ENCODE results near the gene SPOCK1.

SPOCK1 gene

DNA sequence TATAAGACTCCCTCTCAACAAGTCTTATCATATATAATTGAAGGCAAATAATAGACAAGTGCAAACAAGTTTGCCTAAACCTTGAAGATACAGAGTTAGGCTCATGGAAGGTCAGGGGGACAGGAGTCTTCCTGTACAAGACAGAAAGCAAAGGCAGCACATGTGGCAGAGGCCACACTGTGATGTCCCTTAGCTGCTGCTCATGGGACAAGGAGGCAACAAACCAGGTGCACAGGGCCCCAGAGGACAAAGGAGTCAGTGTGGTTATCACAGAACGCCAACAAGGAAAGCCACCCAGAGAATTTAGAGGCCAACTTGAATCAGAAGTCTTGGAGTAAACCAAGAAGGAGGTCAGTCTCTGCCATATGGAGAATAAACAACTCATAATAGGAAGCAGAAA lies 444.8 kb downstream of the SPOCK1 start:
- DNase-seq (ENCODE audit: extremely low read depth, insufficient read length), result no peak
- Histone ChIP-seq H3K4me3 (replicated peaks; ENCODE audit: low read depth, low read length) (no peak overlapping the region), H3K36me3 (ENCODE audit: control insufficient read depth, insufficient read depth, low read length) (no peaks in the 10 kb centered on the region), H3K27me3 (replicated peaks; ENCODE audit: control insufficient read depth, insufficient read depth, low read length) (no peaks in the 10 kb centered on the region; the same call in 1 of the 2 replicates)
- TF ChIP-seq, protein P1, sequence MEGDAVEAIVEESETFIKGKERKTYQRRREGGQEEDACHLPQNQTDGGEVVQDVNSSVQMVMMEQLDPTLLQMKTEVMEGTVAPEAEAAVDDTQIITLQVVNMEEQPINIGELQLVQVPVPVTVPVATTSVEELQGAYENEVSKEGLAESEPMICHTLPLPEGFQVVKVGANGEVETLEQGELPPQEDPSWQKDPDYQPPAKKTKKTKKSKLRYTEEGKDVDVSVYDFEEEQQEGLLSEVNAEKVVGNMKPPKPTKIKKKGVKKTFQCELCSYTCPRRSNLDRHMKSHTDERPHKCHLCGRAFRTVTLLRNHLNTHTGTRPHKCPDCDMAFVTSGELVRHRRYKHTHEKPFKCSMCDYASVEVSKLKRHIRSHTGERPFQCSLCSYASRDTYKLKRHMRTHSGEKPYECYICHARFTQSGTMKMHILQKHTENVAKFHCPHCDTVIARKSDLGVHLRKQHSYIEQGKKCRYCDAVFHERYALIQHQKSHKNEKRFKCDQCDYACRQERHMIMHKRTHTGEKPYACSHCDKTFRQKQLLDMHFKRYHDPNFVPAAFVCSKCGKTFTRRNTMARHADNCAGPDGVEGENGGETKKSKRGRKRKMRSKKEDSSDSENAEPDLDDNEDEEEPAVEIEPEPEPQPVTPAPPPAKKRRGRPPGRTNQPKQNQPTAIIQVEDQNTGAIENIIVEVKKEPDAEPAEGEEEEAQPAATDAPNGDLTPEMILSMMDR (IDR thresholded peaks at IDR 0.05; ENCODE audit: insufficient read depth, low read length, poor library complexity, severe bottlenecking), result no peak

DNA sequence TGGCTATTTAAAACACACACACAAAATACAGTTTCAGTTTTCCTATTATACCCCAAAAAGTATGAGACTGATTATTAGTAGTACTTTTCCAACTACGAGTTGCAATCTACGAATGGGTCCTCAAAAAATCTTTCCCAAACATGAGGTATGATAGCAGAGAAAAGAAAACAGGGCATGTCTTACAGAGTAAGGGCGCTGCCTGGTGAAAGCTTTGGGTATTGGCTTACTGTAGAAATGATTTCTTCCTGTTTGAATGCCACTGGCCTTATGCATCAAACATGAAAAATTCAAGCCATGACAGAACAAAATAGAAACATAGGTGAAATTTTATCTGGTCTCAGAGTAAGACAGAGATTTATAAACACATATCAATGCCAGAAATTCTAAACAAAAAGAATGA lies 448.0 kb downstream of the SPOCK1 start:
- H3K27me3 ChIP-seq (replicated peaks; ENCODE audit: control insufficient read depth, insufficient read depth, low read length), result no peaks in the 10 kb centered on the region; the same call in 1 of the 2 replicates
- H3K36me3 ChIP-seq (ENCODE audit: control insufficient read depth, insufficient read depth, low read length), result no peaks in the 10 kb centered on the region
- H3K4me3 ChIP-seq (replicated peaks; ENCODE audit: low read depth, low read length), result no peak overlapping the region
- TF ChIP-seq, protein P1 (IDR thresholded peaks at IDR 0.05; ENCODE audit: insufficient read depth, low read length, poor library complexity, severe bottlenecking), result no peak
- DNase-seq (ENCODE audit: extremely low read depth, insufficient read length), result no peak

DNA sequence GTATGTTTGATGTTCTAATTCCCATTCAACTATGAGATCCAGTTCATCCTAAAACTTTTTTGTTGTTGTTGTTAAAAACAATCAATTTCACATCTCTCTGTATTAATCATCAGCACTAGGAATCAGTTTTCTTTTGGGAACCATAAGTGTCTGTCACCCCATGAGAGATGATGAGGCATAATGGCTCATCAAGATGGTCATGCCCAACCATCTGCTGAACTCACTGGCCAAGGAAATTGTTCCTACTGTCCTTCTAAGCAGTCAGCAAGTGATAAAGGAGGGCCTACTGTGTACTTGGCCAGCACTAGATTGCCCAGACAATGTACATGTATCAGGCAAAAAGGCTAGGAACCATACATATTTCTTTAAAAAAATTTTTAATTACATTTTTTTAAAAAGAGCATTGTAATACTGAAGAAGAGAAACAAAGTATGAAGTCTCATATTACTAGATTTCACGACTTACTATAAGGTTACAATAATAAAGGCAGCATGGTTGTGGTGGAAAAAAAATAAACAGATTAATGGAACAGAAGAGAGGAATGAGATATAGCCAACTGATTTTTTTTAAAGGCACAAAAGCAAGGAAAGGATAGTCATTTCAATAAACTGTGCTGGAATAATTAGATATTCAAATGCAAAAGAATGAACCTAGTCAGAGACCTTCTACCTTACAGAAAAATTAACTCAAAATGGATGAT lies 458.3 kb downstream of the SPOCK1 start:
- TF ChIP-seq, protein P1 (IDR thresholded peaks at IDR 0.05; ENCODE audit: insufficient read depth, low read length, poor library complexity, severe bottlenecking), result no peak
- Histone ChIP-seq H3K36me3 (ENCODE audit: control insufficient read depth, insufficient read depth, low read length) (no peaks in the 10 kb centered on the region), H3K4me3 (replicated peaks; ENCODE audit: low read depth, low read length) (no peak overlapping the region), H3K27me3 (replicated peaks; ENCODE audit: control insufficient read depth, insufficient read depth, low read length) (no peaks in the 10 kb centered on the region)
- no peak for DNase-seq (ENCODE audit: extremely low read depth, insufficient read length)

DNA sequence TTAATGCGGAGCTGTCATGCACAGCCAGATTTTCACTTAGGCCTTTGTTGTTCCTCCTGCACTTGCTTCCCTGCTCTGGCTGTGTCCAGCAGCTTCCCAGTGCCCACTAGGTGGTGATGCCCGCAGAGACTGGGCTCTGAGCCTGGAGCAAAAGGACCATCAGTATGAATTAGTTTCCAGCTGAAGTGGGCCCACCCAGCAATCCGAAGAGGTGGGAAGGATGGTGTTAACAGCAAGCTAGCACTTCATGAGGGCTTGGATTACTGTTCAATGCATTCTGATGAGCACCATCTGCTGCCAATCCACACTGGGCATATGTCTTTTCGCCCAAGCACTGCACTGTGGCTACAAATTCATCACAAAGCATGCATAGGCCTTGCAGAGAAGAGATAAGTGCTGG lies 459.1 kb downstream of the SPOCK1 start:
- H3K4me3 ChIP-seq (replicated peaks; ENCODE audit: low read depth, low read length), result no peak overlapping the region
- H3K27me3 ChIP-seq (replicated peaks; ENCODE audit: control insufficient read depth, insufficient read depth, low read length), result no peaks in the 10 kb centered on the region
- H3K36me3 ChIP-seq (ENCODE audit: control insufficient read depth, insufficient read depth, low read length), result no peaks in the 10 kb centered on the region
- TF ChIP-seq, protein P1 (IDR thresholded peaks at IDR 0.05; ENCODE audit: insufficient read depth, low read length, poor library complexity, severe bottlenecking), result no peak
- DNase-seq (ENCODE audit: extremely low read depth, insufficient read length), result no peak

DNA sequence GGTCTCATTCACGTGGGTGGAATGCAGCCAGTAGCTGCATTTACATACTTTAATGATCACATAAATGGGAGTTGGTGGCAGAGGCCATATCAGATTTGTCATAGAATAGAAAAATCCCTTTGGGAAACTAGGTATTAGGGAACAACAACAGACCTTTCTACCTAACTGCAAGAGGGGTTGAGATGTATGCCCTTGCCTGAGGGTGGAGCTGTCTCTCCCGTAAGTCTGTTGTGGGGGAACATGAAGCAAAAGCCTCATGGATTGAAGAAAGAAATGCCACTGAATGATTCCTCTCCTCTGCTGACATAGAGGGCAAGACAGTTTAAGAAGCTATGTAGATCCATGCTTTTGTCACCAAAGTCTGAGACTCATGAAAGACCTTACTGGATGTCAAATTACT lies 461.3 kb downstream of the SPOCK1 start:
- DNase-seq (ENCODE audit: extremely low read depth, insufficient read length), result no peak
- Histone ChIP-seq H3K4me3 (replicated peaks; ENCODE audit: low read depth, low read length) (no peak overlapping the region), H3K27me3 (replicated peaks; ENCODE audit: control insufficient read depth, insufficient read depth, low read length) (no peaks in the 10 kb centered on the region), H3K36me3 (ENCODE audit: control insufficient read depth, insufficient read depth, low read length) (no peaks in the 10 kb centered on the region)
- TF ChIP-seq, protein P1 (IDR thresholded peaks at IDR 0.05; ENCODE audit: insufficient read depth, low read length, poor library complexity, severe bottlenecking), result no peak

DNA sequence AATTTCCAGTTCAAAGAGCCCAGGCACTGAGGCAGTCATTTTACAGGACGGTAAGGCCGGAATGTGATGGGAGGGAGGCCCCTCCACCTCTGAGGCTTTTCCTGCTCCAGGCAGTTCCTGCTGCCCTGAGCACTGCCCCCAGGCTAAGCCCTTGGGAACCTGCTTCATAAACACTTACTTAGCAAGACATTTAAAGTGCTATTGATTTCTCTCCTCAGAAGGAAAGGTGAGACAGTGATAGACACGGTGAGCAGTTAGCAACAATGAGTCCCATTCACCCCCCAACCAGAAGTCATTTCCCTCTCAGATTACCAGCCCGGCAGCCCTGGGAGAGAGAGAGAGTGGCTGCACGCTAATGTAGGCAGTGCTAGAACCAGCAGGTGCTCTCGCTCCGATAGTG lies 462.5 kb downstream of the SPOCK1 start:
- no peaks in the 10 kb centered on the region; the same call in 1 of the 2 replicates for H3K27me3 ChIP-seq (replicated peaks; ENCODE audit: control insufficient read depth, insufficient read depth, low read length)
- H3K4me3 ChIP-seq (replicated peaks; ENCODE audit: low read depth, low read length), result no peak overlapping the region
- TF ChIP-seq, protein P1 (IDR thresholded peaks at IDR 0.05; ENCODE audit: insufficient read depth, low read length, poor library complexity, severe bottlenecking), result no peak
- no peak for DNase-seq (ENCODE audit: extremely low read depth, insufficient read length)
- H3K36me3 ChIP-seq (ENCODE audit: control insufficient read depth, insufficient read depth, low read length), result no peaks in the 10 kb centered on the region
